SU-DHL-6 (cell line): ENCODE measurements around the gene CDK5RAP3.

Experiments used
- H2AFZ ChIP-seq: fragments of 200-600 bp; sonication (generic); 2 replicates; pipeline ENCODE4 v1.6.1; 2014; ENCODE audit warnings: low read depth, mild to moderate bottlenecking, moderate library complexity, mixed read lengths, antibody characterized with exemption, low read length; ENCODE audit not compliant: severe bottlenecking
- H3F3A ChIP-seq: fragments of 200-600 bp; shearing (Covaris generic); 2 replicates; pipeline ENCODE4 v1.6.0; 2016; ENCODE audit warnings: antibody characterized with exemption, mild to moderate bottlenecking; ENCODE audit not compliant: insufficient read depth
- H3K27ac ChIP-seq: fragments of 200-600 bp; sonication (generic); 2 replicates; pipeline ENCODE4 v1.5.1; 2016; ENCODE audit warnings: low read depth, mild to moderate bottlenecking, low read length, moderate library complexity, mixed read lengths
- H3K27me3 ChIP-seq: fragments of 200-600 bp; sonication (generic), shearing (Covaris generic); 2 replicates; pipeline ENCODE4 v1.6.0; 2014; ENCODE audit warnings: mild to moderate bottlenecking, low read length
- H3K36me3 ChIP-seq: fragments of 200-600 bp; sonication (generic); 2 replicates; pipeline ENCODE4 v1.6.1; 2014; ENCODE audit warnings: mild to moderate bottlenecking, low read length, mixed read lengths
- H3K4me2 ChIP-seq: fragments of 300-600, 200-600 bp; shearing (Covaris generic), sonication (generic); 2 replicates; pipeline ENCODE4 v1.6.0; 2014; ENCODE audit warnings: low read length, low read depth, mild to moderate bottlenecking; ENCODE audit not compliant: poor library complexity, severe bottlenecking
- H3K4me3 ChIP-seq: fragments of 200-600 bp; sonication (generic); 2 replicates; pipeline ENCODE4 v1.5.1; 2014; ENCODE audit warnings: antibody characterized with exemption, low read length, mild to moderate bottlenecking, mixed read lengths; ENCODE audit not compliant: insufficient read depth, poor library complexity, severe bottlenecking
- H3K79me2 ChIP-seq: fragments of 200-600 bp; sonication (generic); 2 replicates; pipeline ENCODE4 v1.6.1; 2014; ENCODE audit warnings: mild to moderate bottlenecking, low read length, moderate library complexity; ENCODE audit not compliant: insufficient read depth
- H3K9ac ChIP-seq: fragments of 200-600 bp; sonication (generic); 2 replicates; pipeline ENCODE4 v1.7.0; 2014; ENCODE audit warnings: mild to moderate bottlenecking, low read length
- H3K9me2 ChIP-seq: fragments of 200-600 bp; sonication (generic); replicated peaks from 2 replicates; pipeline ENCODE4 v1.6.1; 2014; ENCODE audit warnings: low read length; ENCODE audit not compliant: insufficient read depth
- H3K9me3 ChIP-seq: fragments of 200-600 bp; sonication (generic); 2 replicates; pipeline ENCODE4 v1.6.1; 2014; ENCODE audit warnings: low read length, mixed read lengths; ENCODE audit not compliant: insufficient read depth
- H4K20me1 ChIP-seq: fragments of 200-600 bp; sonication (generic); 2 replicates; pipeline ENCODE4 v1.6.1; 2014; ENCODE audit warnings: low read depth, mild to moderate bottlenecking, antibody characterized with exemption, low read length, moderate library complexity, mixed read lengths
- CTCF ChIP-seq: fragments of 200-600 bp; sonication (generic); IDR thresholded peaks from one replicate; pipeline ENCODE4 v1.5.1; 2017; ENCODE audit warnings: antibody characterized with exemption, mild to moderate bottlenecking, low read length, moderate library complexity; ENCODE audit not compliant: insufficient read depth, poor library complexity, severe bottlenecking
- EZH2phosphoT487 ChIP-seq: fragments of 200-600 bp; sonication (generic), shearing (Covaris generic); conservative IDR thresholded peaks from 2 replicates; pipeline ENCODE4 v1.6.1; 2018; ENCODE audit warnings: mild to moderate bottlenecking, antibody characterized with exemption, low read length, moderate library complexity, mixed read lengths

Gene CDK5RAP3

DNA sequence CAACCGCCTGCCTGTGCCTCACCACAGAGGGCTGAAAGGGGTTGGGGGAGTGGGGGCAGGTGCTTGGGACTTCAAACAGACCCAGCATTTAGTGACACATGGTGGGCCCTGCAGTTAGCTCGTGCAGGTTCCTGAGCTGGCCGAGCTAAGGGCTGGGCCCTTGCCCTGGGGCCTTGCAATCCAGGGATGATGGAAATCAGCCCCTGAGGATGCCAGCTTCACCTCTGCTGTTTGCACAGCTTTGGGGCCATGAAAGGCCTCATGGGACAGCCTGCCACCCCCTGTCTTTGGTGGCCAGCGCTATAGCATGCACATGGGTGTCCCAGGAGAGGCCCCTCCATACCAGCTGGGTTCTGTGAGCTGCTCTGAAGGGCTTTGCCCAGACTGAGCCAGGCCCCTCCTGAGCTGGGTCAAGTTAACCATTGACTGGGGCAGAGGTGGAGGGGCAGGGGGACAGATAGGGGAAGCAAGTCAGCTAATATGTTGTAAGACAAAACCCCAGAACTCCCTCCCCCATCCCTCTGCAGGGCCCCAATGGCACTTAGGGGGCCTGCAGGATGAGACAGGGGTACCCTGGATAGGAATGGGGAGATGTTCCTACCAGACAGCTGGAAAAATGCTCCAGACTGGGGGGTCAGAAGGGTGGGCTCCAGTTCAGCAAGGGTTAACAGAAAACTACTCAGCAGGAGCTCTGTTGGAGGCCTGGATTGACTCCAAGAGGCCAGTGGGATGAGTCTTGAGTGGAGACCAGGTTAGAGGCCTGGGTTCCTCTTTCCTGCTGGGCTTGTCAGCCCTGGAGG lies 13.9 kb upstream of the CDK5RAP3 start:
- no peak for TF ChIP-seq CTCF
- no peak for TF ChIP-seq EZH2phosphoT487
- Histone ChIP-seq H3K4me3 (no peak overlapping the region), H3K9me3 (no peaks in the 10 kb centered on the region), H4K20me1 (no peaks in the 10 kb centered on the region), H3K36me3 (no peaks in the 10 kb centered on the region), H3K27ac (no peak overlapping the region), H3K4me2 (no peak overlapping the region), H3K9me2 (no peaks in the 10 kb centered on the region), H3F3A (no peaks in the 10 kb centered on the region), H3K79me2 (no peaks in the 10 kb centered on the region), H2AFZ (no peak overlapping the region), H3K9ac (no peak overlapping the region), H3K27me3 (no peaks in the 10 kb centered on the region)

- H3K4me2 ChIP-seq: no peak within 1 kb of the TSS
- H3K36me3 ChIP-seq: no peaks in the 10 kb centered on the region
- H3K9me2 ChIP-seq: no peaks in the 10 kb centered on the region
- no peak within 1 kb of the TSS for H3K4me3 ChIP-seq
- H4K20me1 ChIP-seq: no peaks in the 10 kb centered on the region
- H3K9ac ChIP-seq: no peak within 1 kb of the TSS
- H3F3A ChIP-seq: no peaks in the 10 kb centered on the region
- TF ChIP-seq CTCF (no peak), EZH2phosphoT487 (no peak)
- no peak within 1 kb of the TSS for H2AFZ ChIP-seq
- H3K27ac ChIP-seq: no peak within 1 kb of the TSS
- H3K9me3 ChIP-seq: no peaks in the 10 kb centered on the region
- no peaks in the 10 kb centered on the region for H3K79me2 ChIP-seq
- H3K27me3 ChIP-seq: no peaks in the 10 kb centered on the region
These were observed 13.1 kb upstream of the CDK5RAP3 start, which contains the start of gene PRR15L for GRCh38 chr17:47957591-47958490. Gene PRR15L (minus strand): TSS chr17:47957883. CDS start chr17:47953234, 4,649 bp downstream.

DNA sequence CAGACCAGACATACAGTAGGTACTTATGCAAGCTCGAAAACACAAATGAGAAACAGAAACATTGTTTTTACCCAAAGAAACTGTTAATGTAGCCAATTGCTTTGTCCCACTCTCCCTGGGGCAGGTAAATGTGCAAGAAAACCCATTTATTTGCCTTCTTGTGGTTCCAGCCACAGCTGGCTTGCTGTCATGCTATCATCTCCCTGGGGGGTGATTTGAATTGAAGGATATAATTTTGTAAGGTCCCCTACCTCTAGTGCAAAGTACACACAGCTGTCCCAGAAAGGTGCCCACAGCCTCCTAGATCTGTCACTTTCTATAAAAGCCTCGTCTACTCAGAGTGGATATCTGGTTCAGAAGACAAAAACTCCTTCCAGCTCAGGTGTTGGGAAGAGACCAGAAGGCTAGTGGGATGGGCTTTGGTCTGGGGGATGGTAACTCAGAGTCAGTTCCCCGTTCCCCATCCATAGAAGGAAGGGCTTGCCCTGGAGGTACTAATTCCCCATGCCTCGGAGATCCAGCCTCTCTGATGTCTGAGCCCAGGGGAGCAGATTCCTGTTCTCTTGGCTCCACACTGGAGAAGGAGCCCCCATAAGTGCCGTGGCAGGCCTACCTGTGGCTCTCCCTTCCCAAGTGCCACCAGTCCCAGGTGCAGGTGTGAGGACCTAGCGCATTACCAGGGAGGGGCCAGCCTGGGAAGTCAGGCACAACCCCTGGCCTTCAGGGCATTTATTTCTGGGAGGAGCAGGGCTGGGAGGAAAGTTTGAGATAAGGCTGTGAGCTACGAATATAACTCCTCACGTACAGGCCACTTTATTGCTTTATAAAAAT lies 10.9 kb upstream of the CDK5RAP3 start:
- Histone ChIP-seq H3K4me3 (no peak overlapping the region), H2AFZ (no peak overlapping the region), H3K27me3 (no peaks in the 10 kb centered on the region), H3F3A (no peaks in the 10 kb centered on the region), H3K4me2 (no peak overlapping the region), H3K9ac (no peak overlapping the region), H4K20me1 (no peaks in the 10 kb centered on the region), H3K79me2 (no peaks in the 10 kb centered on the region), H3K9me3 (no peaks in the 10 kb centered on the region), H3K9me2 (no peaks in the 10 kb centered on the region), H3K36me3 (no peaks in the 10 kb centered on the region), H3K27ac (no peak overlapping the region)
- TF ChIP-seq CTCF (no peak), EZH2phosphoT487 (no peak)
